Activated CD4-positive, alpha-beta T cell treated with anti-CD3 and anti-CD28 coated beads, Interleukin-2, amount 10 ng/mL, durations not matched to agents 24 days and 14 days (primary cell): ENCODE data around the gene BEND5. TPM values are rescaled to one million over a fixed set of nuclear protein-coding genes. Genes with fewer than 3 reads are reported as not detected.
A peak's percentile ranks its signal among the peaks of the same experiment; 100 is the strongest.

Source experiments
- DNase-seq: peaks from one replicate; pipeline ENCODE4 v3.0.0; 2022
- H3K27ac Mint-ChIP-seq: one replicate; pipeline ENCODE4 v1.8.0; 2022; ENCODE audit warnings: mild to moderate bottlenecking, mixed read lengths
- H3K27me3 Mint-ChIP-seq: one replicate; pipeline ENCODE4 v1.8.0; 2022; ENCODE audit warnings: mixed read lengths
- H3K36me3 Mint-ChIP-seq: one replicate; pipeline ENCODE4 v1.8.0; 2022; ENCODE audit warnings: low read depth, mild to moderate bottlenecking, mixed read lengths
- H3K4me1 Mint-ChIP-seq: one replicate; pipeline ENCODE4 v1.8.0; 2021; ENCODE audit warnings: mixed read lengths
- H3K4me3 Mint-ChIP-seq: one replicate; pipeline ENCODE4 v1.8.0; 2022; ENCODE audit warnings: mild to moderate bottlenecking, moderate library complexity, mixed read lengths
- H3K9me3 Mint-ChIP-seq: one replicate; pipeline ENCODE4 v1.8.0; 2021; ENCODE audit warnings: mixed read lengths
- intact Hi-C: fragments of 100-400 bp; cut with micrococcal nuclease; formaldehyde crosslinking; loops from one replicate; pipeline ENCODE4 v1.15.1; 2023
- total RNA-seq: library from RNA; stranded (reverse); gene quantifications from 2 replicates; pipeline ENCODE4 v1.2.3, GENCODE V29; 2022

BEND5 gene
- total RNA-seq, 1 donor from 2014 or later: 11.5 TPM

DNA sequence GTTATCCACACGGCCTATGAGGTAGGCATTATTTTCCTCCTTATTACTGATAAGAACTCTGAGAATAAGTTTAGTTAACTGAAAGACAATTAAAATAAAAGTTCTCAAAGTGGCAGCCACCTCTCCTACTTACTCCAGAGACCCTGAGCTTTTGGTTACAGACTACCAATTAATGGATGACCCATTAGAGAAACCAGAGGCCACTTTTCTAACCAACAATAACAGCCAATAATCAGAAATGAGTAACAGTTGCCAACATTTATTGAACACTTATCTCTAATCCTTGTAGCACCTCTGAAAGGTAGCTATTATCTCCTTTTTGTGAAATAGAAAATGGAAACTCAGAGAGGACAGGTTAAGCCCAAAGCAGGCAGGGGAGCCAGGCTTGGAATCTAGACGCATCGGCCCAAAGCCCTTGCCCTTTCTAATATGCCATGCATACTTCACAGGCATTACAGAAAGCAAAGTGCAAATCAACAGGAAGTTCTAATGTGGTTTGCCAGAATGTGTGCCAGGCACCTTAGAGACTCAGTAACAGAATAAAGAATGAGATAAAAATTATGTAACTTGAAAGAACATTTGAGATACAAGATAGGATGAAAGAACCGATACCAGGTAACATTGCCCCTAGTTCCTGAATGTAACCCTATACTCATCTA lies 50.0 kb downstream of the BEND5 start:
- peaks cover 4% of the 10 kb centered on the region for H3K4me1 Mint-ChIP-seq
- no peaks in the 10 kb centered on the region for H3K9me3 Mint-ChIP-seq
- no peaks in the 10 kb centered on the region for H3K27me3 Mint-ChIP-seq
- H3K4me3 Mint-ChIP-seq: no peak overlapping the region
- DNase-seq: no peak
- peaks cover 7% of the 10 kb centered on the region for H3K36me3 Mint-ChIP-seq
- H3K27ac Mint-ChIP-seq: no peak overlapping the region
- intact Hi-C loops: no loop called here

DNA sequence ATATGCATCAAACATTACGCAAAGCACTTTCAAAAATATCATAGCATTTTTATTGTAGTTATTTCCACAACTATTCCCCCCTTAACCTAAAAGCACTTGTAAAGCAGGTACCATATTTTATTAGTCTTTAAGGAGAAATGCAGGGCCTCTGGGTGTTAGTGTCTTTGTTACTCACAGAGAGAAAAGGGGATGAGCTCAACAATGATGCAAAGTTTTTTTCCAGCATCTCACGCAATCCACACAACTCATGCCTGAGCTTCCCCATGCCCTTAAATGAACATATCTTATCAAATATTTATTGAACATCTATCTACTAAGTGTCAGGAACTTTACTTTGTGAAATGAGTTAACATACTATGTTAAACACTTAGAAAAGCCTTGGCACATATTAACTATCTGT lies 50.6 kb downstream of the BEND5 start:
- Mint-ChIP-seq H3K27me3 (no peaks in the 10 kb centered on the region), H3K4me3 (no peak overlapping the region), H3K27ac (no peak overlapping the region), H3K36me3 (peaks cover 7% of the 10 kb centered on the region), H3K9me3 (no peaks in the 10 kb centered on the region), H3K4me1 (peaks cover 4% of the 10 kb centered on the region)
- intact Hi-C loops: no loop called here
- DNase-seq: no peak

DNA sequence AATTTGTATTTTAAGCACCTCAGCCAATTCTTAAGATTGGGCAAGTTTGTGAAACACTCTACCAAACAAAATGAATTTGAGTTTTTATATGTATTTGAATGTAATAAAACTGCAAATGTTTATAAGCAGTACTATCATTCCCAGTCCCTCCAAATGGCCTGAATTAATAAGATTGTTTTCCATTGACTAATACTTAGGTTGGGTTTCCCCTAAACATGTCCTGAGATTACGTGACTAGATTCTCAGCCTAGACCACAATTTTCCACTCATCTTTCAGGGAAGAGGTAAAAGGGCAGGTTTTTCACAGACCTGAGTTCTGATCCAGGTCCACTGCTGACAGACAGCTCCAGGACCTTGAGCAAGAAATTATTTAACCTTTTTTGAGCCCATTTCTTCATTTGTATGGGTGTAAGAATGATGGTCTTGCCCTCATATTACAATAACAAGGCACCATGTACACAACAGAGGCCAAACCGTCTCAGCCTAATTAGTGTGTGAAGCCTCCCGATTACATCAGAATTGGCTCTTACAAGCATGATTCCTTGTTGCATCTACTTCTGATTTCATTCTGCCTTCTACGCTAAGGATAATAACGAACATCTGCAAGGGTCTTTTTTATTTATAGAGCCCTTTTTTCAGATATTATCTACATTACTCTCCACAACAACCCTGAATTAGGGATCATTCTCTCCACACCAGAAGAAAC lies 51.2 kb downstream of the BEND5 start:
- H3K27me3 Mint-ChIP-seq: no peaks in the 10 kb centered on the region
- peaks cover 7% of the 10 kb centered on the region for H3K36me3 Mint-ChIP-seq
- peaks cover 4% of the 10 kb centered on the region for H3K4me1 Mint-ChIP-seq
- H3K4me3 Mint-ChIP-seq: no peak overlapping the region
- intact Hi-C loops: no loop called here
- no peak for DNase-seq
- no peaks in the 10 kb centered on the region for H3K9me3 Mint-ChIP-seq
- H3K27ac Mint-ChIP-seq: no peak overlapping the region

DNA sequence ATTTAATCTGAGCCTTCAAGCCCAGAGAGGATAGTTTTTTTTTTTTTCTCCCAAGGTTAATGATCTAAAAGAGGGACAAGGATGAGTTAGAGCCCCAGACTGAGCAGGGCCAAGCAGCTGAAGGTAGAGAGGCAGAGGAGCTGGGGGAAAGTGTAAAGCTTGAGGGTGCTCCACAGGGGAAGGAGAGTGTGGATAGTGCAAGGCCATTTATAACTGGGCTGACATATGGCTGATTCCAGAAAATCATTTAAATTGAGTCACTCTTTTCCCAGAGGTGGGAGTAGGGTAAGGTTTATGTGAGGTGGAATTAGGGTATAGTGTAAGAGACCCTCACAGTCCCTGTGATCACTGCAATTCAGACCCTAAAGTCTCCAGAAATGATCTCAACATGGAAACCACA lies 55.8 kb downstream of the BEND5 start:
- Mint-ChIP-seq H3K4me3 (no peak overlapping the region), H3K36me3 (no peaks in the 10 kb centered on the region), H3K9me3 (no peaks in the 10 kb centered on the region), H3K4me1 (no peaks in the 10 kb centered on the region), H3K27ac (no peak overlapping the region), H3K27me3 (no peaks in the 10 kb centered on the region)
- intact Hi-C loops: no loop called here
- no peak for DNase-seq

DNA sequence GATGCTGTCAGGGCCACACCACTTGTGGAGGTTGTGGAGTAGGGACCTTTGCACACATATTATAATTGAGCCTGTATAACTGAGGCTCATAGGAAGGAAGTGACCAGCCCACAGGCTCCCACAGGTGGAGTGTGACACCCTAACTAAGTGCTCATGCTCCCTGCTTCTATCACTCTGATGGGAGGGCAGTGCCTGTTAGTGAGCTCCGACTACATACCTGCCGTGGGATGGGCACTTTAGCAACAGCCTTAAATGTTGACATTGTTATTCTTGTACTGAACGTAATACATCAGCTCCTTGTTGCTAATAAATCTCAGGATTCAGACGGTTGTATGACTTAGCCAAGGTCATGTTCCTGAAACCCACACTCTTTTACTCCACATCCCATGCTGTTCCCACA lies 58.0 kb downstream of the BEND5 start:
- Mint-ChIP-seq H3K36me3 (no peaks in the 10 kb centered on the region), H3K4me3 (no peak overlapping the region)

DNA sequence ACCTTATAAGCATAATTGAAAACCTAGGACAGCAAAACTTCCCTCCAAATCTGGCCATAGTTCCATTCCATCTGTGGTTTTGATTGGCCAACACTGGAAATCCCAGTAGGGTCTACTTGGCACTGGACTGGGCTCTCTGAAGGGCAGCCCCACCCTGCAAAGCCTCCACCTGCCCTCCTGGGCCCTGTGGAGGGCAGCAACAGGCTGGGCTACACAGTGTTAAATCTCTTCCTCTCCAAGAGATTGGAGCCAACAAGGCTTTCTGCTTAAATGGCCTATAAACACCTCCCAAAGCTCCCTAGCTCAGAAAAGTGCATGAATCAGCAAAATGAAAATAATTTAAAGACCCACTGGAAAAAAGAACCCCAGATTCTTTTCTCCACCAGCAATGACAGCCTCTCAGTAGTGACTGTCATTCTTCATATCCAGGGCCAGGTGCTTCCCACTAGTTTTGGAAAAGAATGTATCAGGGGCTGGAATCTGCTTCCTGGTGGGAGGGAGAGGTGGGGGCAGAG lies 58.5 kb downstream of the BEND5 start:
- intact Hi-C loops: no loop called here
- no peaks in the 10 kb centered on the region for H3K27me3 Mint-ChIP-seq
- no peak for DNase-seq
- H3K4me1 Mint-ChIP-seq: no peaks in the 10 kb centered on the region
- H3K36me3 Mint-ChIP-seq: no peaks in the 10 kb centered on the region
- H3K4me3 Mint-ChIP-seq: no peak overlapping the region
- no peaks in the 10 kb centered on the region for H3K9me3 Mint-ChIP-seq
- no peak overlapping the region for H3K27ac Mint-ChIP-seq

More for the DNA sequence above, 58.0 kb downstream of the BEND5 start:
- H3K4me1 Mint-ChIP-seq: no peaks in the 10 kb centered on the region
- intact Hi-C loops: no loop called here
- no peaks in the 10 kb centered on the region for H3K9me3 Mint-ChIP-seq
- DNase-seq: no peak
- H3K27me3 Mint-ChIP-seq: no peaks in the 10 kb centered on the region
- H3K27ac Mint-ChIP-seq: no peak overlapping the region

DNA sequence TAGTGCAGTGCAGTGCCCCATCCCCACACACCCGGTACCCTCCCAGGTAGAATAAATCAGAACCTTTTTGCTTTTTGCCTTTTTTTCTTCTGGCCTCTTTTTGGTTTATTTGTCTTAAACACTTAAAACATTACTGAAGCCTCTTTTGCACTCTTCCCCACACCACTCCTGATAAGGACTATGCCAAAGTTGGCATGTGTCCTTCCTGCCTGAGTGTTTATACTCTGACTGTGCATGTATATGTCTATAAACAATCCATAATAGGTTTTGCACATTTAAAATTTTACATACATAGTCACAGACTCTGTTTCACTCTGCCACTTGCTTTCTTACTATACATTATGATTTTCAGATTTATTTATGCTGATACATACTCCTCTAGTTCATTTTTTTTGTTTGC lies 59.6 kb downstream of the BEND5 start:
- Mint-ChIP-seq H3K4me1 (no peaks in the 10 kb centered on the region), H3K4me3 (no peak overlapping the region), H3K36me3 (no peaks in the 10 kb centered on the region), H3K9me3 (no peaks in the 10 kb centered on the region), H3K27ac (no peak overlapping the region), H3K27me3 (no peaks in the 10 kb centered on the region)
- no peak for DNase-seq
- intact Hi-C loops: no loop called here

DNA sequence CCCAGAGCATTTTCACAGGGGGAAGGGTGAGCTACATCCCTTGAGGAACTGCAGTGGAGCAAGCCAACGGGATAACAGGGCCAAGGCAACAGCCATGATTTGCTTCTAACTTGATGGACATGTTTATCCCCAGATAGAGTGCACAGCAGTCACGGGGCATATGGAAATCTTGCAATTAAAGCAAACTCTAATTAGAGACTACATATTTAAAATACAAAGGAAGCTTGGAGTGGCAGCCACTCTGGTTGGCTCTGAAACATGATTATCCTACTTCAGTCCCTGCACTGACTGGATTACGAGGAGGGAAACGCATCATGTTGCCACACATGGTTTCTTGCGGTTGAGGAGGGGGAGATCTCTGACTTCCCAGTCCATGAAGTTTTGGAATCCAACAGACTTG lies 60.8 kb downstream of the BEND5 start:
- no peak for DNase-seq
- no peak overlapping the region for H3K27ac Mint-ChIP-seq
- H3K27me3 Mint-ChIP-seq: no peaks in the 10 kb centered on the region
- intact Hi-C loops: no loop called here
- H3K4me1 Mint-ChIP-seq: no peaks in the 10 kb centered on the region
- no peaks in the 10 kb centered on the region for H3K9me3 Mint-ChIP-seq
- H3K4me3 Mint-ChIP-seq: no peak overlapping the region
- no peaks in the 10 kb centered on the region for H3K36me3 Mint-ChIP-seq

DNA sequence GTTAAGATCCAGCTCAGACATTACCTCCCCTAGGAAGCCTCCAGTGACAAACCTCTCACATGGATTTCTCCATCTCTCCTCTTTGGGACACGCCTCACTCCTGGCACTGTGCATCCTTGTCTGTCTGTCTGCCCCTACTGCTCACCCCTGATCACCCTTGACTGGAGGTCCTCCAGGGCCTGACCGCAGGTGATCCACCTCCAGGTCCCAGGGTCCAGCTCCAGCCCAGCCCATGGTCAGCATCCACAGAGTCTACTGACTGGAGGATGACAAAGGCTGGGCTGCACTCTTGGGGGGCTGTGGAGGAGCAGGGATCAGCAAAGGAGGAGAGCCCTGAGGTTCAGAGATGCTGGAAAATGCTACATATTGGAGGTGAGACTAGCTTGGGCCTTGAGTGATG lies 65.8 kb downstream of the BEND5 start:
- no peak overlapping the region for H3K27ac Mint-ChIP-seq
- no peaks in the 10 kb centered on the region for H3K36me3 Mint-ChIP-seq
- no peaks in the 10 kb centered on the region for H3K9me3 Mint-ChIP-seq
- no peaks in the 10 kb centered on the region for H3K4me1 Mint-ChIP-seq
- intact Hi-C loops: no loop called here
- H3K4me3 Mint-ChIP-seq: no peak overlapping the region
- peaks cover 1% of the 10 kb centered on the region for H3K27me3 Mint-ChIP-seq
- no peak for DNase-seq

DNA sequence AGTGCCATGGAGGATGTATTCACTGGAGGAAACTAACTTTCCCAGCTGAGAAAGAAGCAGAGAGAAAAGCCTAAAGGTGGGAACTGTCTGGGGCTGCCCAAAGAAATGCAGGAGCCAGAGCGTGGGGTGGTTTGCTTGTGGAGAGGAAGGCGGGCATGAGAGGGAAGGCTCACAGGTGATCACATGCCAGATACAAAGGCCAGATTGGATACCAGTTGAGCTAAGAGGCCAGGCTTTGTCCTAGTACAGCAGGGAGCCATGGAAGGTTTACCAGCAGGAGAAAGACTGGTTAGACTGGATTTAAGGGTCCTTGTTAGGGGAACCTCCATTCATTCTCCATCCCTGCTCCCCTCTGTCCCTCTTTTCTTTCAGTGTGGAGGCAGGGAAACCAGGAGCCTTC lies 66.4 kb downstream of the BEND5 start:
- intact Hi-C loops: no loop called here
- Mint-ChIP-seq H3K36me3 (no peaks in the 10 kb centered on the region), H3K4me3 (no peak overlapping the region), H3K27me3 (peaks cover 6% of the 10 kb centered on the region), H3K4me1 (no peaks in the 10 kb centered on the region), H3K9me3 (no peaks in the 10 kb centered on the region), H3K27ac (no peak overlapping the region)
- no peak for DNase-seq

DNA sequence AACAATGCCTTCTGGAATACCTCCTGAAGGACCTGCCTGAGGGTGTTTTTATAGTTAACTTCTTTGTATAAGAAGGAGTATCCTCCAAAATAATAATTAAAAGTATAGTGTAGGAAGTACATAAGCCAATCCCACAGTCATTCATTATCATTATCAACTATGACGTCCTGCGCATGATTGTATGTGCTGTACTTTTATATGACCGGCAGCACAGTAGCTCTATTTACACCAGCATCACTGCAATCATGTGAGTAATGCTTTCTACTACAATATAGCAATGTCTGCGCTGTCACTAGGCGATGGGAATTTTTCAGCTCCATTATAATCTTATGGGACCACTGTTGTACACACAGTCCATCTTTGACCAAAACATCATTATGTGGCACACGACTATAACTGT lies 72.0 kb downstream of the BEND5 start:
- H3K27me3 Mint-ChIP-seq: peaks cover 25% of the 10 kb centered on the region
- no peaks in the 10 kb centered on the region for H3K4me1 Mint-ChIP-seq
- no peak overlapping the region for H3K27ac Mint-ChIP-seq
- no peak overlapping the region for H3K4me3 Mint-ChIP-seq
- no peaks in the 10 kb centered on the region for H3K36me3 Mint-ChIP-seq
- intact Hi-C loops: no loop called here
- DNase-seq: no peak
- no peaks in the 10 kb centered on the region for H3K9me3 Mint-ChIP-seq

DNA sequence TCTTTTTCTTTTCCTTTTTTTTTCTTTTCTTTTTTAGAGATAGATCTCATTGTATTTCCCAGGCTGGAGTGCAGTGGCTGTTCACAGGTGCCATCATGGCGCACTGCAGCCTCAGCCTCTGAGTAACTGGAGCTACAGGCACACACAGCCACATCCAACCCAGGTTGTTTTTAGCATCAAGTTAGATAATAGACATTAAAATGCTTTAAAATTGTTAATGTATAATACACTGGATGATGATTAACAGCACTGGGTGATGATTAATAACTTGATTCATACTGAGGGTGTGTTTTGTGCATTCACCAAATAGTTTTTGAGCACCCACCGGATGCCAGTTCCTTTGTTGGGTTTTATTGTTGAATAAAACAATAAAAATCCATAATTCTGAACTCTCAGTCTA lies 75.2 kb downstream of the BEND5 start:
- Mint-ChIP-seq H3K27me3 (peaks cover 26% of the 10 kb centered on the region), H3K27ac (no peak overlapping the region), H3K9me3 (no peaks in the 10 kb centered on the region), H3K4me3 (no peak overlapping the region), H3K36me3 (no peaks in the 10 kb centered on the region), H3K4me1 (no peaks in the 10 kb centered on the region)
- intact Hi-C loops: no loop called here
- DNase-seq: no peak

DNA sequence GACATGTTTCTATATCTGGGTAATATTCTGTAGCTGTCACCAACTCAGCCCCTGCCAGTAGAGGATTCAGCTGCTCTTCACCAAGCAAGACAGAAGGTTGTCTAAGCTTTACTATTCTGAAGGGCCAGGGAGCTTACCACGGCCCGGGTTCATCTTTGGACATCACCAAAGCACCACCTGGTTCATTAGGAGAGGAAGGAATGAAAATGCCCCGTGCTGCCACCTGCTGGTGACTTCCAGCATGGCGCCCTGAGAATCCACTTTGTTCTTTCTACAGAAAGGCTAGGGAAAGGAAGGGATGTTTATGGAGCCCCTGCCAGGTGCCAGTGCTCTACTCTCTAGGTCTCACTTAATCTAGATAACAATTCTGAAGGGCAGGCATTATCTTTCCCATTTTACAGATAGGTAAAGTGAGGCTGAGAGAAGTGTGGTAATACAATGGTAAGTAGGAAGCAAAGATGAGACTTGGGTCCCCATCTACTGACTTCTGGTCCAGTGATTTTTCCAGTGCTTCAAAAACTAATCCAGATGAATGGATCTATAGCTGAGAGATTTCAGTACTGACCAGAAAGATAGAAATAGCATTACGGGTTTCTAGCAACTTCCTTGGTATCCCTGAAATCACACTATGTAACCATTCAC lies 79.5 kb downstream of the BEND5 start:
- Mint-ChIP-seq H3K36me3 (no peaks in the 10 kb centered on the region), H3K27ac (no peak overlapping the region), H3K4me3 (no peak overlapping the region), H3K9me3 (no peaks in the 10 kb centered on the region), H3K27me3 (peaks cover 12% of the 10 kb centered on the region), H3K4me1 (no peaks in the 10 kb centered on the region)
- DNase-seq: peak; percentile 87
- intact Hi-C loops: no loop called here

DNA sequence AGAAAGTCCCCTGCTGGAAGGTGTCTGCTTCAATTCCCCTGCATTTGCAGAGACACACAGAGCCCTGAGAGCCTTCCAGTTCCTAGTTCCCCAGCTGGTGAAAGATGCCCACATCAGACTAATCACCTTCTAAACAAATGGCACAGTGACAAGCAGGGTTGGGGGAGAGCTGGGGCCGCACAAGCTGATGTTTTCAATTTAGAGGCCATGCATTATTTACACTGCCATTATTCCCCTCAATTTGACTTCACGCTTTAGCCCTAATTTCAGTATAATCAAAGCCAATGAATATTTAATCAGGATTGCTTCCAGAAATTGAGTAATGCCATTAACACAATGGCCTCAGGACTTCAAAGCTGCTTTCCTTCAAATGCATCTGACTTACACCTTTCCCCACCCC lies 81.5 kb downstream of the BEND5 start:
- intact Hi-C loops: no loop called here
- H3K27me3 Mint-ChIP-seq: peaks cover 2% of the 10 kb centered on the region
- H3K4me3 Mint-ChIP-seq: no peak overlapping the region
- no peaks in the 10 kb centered on the region for H3K9me3 Mint-ChIP-seq
- no peak overlapping the region for H3K27ac Mint-ChIP-seq
- H3K4me1 Mint-ChIP-seq: no peaks in the 10 kb centered on the region
- DNase-seq: no peak
- no peaks in the 10 kb centered on the region for H3K36me3 Mint-ChIP-seq
